Stimulated activated CD8-positive, alpha-beta memory T cell treated with anti-CD3 and anti-CD28 coated beads, Interleukin-15, amount 100 ng/mL, for 4 hours (primary cell): ENCODE data around the gene MFSD8.
"Not testable (repeated sequence)": the region's sequence is repeated elsewhere in the genome, so short reads cannot be mapped to it uniquely, and the experiment has no call there.

Experiments
- DNase-seq, 2 donors: peaks; one replicate each; pipeline ENCODE4 v3.0.0-alpha.2; 2020; ENCODE audit warnings: low read depth in 2 of 2

Gene MFSD8

GRCh38 chr4:127931836-127932235 is 33.1 kb downstream of the MFSD8 start:
- DNase-seq, result not testable (repeated sequence)

- DNase-seq, result no peak
These were observed 34.8 kb downstream of the MFSD8 start for GRCh38 chr4:127930175-127930574.

- DNase-seq, result not testable (repeated sequence)
These were observed 39.3 kb downstream of the MFSD8 start for GRCh38 chr4:127925720-127926119.

- no peak for DNase-seq
These were observed 42.7 kb downstream of the MFSD8 start for GRCh38 chr4:127922226-127922625.

GRCh38 chr4:127920521-127920920 is 44.5 kb downstream of the MFSD8 start:
- DNase-seq, result no peak

GRCh38 chr4:127917151-127917550 is 47.8 kb downstream of the MFSD8 start:
- DNase-seq, result no peak

- no peak for DNase-seq
These were observed 48.5 kb downstream of the MFSD8 start for GRCh38 chr4:127916512-127916911.

- DNase-seq, result no peak
These were observed 59.9 kb downstream of the MFSD8 start for GRCh38 chr4:127905029-127905428.

- DNase-seq, result not testable (repeated sequence)
These were observed 65.3 kb downstream of the MFSD8 start for GRCh38 chr4:127899682-127900081.

GRCh38 chr4:127896528-127896927 is 68.4 kb downstream of the MFSD8 start:
- DNase-seq, result no peak

GRCh38 chr4:127896069-127896468 is 68.9 kb downstream of the MFSD8 start:
- DNase-seq, result no peak

GRCh38 chr4:127889903-127890302 is 75.1 kb downstream of the MFSD8 start:
- DNase-seq, result no peak

GRCh38 chr4:127888559-127888958 is 76.4 kb downstream of the MFSD8 start:
- DNase-seq, result no peak

GRCh38 chr4:127881563-127881864 is 83.5 kb downstream of the MFSD8 start:
- DNase-seq, result no peak

GRCh38 chr4:127880763-127881562 is 84.0 kb downstream of the MFSD8 start, which contains the start of gene PLK4:
Gene PLK4 (plus strand): TSS chr4:127880893. CDS start chr4:127881135, 242 bp downstream.
- peak; percentile 86 to 90 for DNase-seq

GRCh38 chr4:127875791-127876190 is 89.2 kb downstream of the MFSD8 start:
- DNase-seq, result no peak

GRCh38 chr4:127870688-127871087 is 94.3 kb downstream of the MFSD8 start:
- DNase-seq, result no peak

GRCh38 chr4:127870281-127870680 is 94.7 kb downstream of the MFSD8 start:
- DNase-seq, result no peak

GRCh38 chr4:127868196-127868595 is 96.8 kb downstream of the MFSD8 start:
- DNase-seq, result no peak
